Raji (cell line): ENCODE measurements around the gene GJD3.

Source experiments
- POLR2A ChIP-seq: IDR thresholded peaks from 2 replicates; pipeline ENCODE4 v1.6.1; 2011; ENCODE audit warnings: low read depth, low read length, control low read depth; ENCODE audit not compliant: insufficient read depth

Gene GJD3

DNA sequence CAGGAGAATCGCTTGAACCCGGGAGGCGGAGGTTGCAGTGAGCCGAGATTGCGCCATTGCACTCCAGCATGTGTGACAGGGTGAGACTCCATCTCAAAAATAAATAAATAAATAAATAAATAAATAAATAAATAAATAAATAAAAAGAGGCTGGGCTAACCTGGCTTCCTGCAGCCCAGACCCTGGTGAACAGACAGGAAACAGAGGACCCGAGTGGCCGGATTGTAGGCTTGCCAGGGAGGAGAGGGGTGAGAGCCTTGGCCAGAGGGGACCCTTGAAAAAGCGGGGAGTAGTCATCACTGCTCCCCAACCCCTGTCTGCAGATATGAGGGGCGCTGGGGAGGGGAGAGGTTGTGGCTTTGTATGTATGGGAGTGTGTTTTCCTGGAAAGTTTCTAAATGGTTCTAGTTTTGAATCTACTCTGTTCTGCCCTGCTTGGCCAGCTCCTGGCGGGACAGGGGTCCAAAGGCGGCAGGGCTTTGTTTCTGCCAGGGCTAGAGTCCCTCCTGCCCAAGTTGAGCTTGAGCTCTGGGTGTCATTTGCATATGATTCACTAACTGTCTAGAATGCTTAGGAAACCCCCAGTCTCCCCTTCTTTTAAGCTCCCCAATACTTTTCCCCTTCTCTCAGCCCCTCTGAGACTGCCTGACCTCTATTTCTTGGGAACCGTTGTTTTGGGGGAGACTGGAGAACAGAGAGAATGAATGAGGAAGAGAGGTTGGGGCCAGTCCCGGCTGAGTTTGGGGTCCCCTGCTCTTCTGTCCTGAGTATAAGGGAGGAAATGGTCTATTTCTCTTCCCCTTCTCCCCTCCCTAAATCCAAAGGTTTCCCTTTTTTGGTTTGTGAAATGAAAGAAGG, 39.2 kb downstream of the GJD3 start:
- no peak for TF ChIP-seq POLR2A

DNA sequence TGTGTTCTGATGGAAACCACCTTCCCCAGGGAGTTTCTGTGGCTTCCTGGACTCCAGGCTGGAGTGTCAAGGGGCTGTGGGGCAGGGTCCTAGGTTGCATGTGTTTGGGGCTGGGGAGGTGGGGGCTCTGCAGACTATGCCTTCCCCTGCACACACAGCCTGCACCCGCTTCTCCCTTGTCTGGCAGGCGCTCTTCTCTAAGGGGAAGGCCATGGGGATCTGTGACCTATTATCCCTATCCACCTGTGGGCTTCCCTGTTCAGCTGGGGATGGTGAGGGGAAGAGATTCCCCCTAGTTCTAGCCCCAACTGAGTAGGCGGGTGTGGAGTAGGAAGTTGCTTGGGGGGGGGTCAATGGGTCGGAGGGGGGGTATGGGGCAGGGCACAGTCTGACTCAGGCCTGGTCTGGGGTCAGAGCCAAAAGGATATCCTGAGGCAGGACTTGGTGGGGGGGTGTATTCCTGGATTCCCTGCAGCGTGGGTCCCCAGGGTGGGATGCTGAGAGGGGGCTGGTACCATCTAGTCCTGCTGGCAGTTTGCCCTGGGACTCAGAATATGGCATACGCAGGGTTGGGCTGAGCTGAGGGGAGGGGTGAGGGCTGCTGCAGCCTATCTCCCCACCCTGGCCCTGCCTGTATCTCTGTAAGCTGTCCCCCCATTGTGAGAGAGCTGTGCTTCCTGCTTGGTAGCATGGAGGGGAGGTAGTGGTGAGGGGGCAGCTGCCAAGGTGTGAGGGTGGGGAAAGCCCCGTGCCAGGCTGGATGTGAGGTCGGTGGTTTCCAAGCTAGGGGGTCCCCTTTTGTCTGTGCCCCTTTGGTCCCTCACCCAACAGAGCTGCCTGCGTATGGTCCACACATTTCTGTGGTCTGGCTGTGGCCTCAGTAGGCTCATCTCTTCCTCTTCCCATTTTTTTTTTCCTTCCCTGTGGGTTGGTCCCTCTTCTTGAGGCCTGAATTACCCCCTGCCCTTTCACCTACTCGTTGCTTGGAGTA, 40.9 kb downstream of the GJD3 start:
- no peak for TF ChIP-seq POLR2A

DNA sequence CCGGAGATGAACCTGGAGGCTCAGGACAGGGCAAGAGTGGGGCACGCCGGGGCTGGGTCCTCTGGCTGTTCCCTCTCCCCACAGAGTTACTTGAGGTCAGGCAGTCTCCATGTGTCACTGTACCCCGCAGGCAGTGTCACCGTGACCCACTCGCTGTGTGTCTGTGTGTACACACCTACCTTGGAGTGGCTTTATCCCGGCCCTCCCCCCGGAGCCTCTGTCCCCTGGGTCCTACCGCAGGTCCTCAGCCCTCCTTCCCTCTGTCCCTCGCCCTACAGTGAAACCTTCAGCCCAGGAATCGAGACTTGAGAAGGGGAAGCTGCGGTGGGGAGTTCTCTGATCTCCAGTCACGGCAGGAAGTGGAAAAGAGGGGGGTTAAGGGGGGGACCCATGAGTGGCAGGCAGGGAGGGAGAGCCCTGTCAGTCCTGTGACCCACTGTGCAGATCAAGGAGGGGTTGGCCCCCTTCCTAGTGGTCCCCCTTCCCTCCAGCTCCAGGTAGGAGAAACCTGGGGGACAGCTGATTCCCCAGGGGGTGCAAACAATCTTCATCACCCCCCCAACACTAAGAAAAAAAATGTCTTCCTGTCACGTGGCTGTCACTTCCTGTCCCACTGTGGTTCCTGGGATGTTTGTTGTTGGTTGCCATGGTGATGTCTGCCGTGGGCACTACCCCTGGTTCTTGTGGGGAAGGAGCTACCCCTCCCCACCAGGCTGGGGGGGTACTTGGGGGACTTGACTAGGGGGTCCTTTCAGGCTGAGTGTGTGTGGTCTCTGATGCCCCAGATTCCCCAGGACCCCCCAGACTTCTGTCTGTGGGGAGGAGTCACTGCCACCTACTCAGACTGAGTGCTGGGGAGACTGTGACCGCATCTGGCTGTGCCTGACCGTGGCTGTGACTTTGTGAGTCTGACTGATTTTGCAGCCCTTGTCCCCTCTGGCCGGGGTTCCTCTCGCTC, 41.9 kb downstream of the GJD3 start:
- no peak for TF ChIP-seq POLR2A

DNA sequence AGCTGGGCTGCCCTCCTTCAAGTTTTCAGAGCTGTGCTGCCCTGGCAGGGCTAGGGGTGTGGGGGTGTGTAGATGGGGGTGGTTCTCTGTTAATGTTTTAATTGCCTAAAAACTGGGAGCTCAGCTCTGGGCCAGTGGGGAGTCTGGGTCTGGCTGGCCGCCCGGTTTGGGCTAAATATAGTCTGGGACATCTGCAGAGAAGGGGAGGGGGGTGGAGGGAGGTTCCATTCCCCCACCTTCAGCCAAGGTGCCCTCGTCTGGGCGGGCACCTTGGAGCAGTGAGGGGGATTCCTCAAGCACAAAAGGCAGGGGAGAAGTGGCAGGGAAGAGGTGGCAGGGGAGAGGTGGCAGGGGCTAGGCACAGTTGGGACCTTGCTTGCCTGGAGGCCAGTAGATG, 42.6 kb downstream of the GJD3 start:
- TF ChIP-seq POLR2A, result no peak

DNA sequence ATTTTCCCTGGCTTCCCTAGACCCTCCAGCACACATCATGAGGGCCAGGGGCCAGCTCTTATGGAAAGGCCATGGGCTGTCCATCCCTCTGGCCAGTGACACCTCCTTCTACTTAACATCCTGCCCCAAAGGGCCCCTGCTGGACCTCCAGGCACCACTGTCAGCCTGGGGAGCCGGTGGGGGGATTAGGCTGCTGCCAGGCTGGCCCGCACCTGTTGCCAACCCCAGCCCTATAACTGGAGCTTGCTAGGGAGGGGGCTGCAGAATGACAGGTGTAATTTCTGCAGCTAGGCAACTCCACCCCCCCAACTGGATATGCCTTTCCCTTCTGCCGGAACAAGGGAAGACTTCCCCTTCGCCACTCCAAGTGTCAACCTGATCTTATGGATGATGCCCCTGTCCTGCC, 43.0 kb downstream of the GJD3 start:
- no peak for TF ChIP-seq POLR2A

DNA sequence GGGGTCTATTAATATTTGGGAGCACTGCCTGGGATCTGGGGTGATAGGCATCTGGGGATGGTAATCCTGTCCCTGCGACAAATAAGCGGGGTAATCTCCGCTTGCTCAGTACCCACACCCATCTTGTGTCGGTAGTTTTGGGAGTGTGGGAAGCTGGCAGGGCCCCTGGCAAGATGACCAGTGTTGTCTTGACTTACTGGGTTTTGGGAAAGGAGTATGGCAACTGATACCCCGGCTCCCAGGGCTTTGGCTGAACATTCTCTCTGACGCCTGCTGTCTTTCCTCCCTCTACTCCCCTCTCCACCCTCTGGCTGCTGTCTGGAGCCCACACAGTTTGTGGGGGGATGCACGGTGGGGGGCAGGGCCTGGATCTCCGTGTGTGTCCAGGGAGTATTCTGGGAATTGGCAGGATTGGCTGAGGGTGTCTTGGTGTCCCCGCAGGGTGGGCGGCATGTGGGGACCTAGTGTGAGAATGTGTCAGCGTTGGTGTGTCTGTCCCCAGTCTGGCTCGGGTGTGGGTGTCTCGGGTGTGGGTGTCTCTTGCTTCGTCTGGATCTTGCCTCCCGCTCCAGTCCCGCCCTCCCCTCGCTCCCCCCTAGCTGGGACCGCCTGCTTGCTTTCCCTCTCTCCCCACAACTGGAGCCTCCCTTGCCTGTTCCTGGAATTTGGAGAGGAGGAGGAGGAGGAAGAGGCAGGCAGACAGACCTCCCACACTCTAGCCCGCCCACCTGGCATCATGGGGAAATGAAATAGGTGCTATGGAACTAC, 43.6 kb downstream of the GJD3 start:
- TF ChIP-seq POLR2A, result no peak

DNA sequence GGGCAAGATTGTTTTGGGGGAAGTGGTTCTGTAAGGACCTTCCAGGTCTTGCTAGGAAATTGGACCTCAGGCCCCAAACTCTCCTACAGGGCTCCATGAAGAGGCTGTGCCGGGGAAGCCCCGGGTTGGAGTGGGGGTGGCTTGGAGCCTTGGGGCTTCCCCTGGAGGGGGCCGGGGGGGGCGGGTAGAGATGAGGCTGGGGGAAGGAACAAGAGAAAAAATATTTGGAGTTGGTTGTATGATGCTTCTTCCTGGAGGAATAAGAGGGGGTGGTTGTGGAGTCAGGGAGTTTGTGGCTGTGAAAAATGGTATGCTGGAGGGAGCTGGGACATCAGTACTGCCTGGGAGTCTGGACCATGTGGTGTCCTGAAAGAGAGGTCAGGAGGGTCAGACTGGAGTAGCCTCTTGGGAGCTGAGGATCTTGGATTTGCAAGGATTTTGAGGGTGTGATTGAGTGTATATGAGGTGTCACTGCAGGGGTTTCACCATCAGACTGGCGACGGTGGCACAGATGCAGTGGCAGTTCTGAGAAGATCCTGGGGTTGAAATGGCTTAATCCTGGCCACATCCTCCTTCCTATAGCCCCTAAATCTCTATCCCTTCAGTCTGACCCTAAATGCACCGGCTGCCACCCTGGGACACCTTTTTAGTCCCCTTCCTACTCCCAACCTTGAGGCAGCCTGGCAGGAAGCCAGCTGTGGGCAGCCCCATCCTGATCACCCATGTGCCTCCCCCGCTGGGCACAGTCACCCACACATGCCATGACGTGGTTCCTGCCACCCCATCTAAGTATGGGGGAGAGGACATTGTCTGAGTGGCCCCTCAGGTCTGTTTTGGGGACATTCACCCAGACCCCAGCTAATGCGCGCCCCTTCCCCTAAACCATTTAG, 44.6 kb downstream of the GJD3 start:
- TF ChIP-seq POLR2A, result no peak

DNA sequence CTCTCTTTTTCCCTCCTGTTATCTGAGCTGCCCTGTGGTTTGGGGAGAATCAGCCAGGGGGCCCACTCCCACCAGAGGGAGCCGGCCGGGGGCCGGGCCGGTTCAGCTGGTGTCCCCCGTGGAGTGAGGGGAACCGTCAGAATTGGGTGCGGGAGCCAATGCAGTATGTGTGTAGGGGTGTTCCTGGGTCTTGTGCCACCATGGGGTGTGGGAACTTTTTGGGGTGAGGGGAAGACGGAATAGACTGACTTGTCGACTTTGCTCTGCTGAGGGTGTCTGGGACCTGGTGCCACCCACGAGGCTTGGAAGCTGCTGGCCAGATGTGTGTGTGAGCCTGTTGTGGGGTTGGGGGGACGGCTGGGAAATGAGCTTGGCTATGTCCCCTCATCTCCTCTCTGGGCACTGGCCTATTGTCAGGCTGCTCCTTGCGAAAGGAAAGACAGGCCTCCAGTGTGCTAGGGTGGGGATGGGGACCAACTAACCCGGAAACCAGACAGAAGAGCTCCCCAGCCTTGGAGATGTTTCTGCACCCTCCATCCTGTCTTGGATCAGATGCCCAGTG, 45.6 kb downstream of the GJD3 start:
- no peak for TF ChIP-seq POLR2A

DNA sequence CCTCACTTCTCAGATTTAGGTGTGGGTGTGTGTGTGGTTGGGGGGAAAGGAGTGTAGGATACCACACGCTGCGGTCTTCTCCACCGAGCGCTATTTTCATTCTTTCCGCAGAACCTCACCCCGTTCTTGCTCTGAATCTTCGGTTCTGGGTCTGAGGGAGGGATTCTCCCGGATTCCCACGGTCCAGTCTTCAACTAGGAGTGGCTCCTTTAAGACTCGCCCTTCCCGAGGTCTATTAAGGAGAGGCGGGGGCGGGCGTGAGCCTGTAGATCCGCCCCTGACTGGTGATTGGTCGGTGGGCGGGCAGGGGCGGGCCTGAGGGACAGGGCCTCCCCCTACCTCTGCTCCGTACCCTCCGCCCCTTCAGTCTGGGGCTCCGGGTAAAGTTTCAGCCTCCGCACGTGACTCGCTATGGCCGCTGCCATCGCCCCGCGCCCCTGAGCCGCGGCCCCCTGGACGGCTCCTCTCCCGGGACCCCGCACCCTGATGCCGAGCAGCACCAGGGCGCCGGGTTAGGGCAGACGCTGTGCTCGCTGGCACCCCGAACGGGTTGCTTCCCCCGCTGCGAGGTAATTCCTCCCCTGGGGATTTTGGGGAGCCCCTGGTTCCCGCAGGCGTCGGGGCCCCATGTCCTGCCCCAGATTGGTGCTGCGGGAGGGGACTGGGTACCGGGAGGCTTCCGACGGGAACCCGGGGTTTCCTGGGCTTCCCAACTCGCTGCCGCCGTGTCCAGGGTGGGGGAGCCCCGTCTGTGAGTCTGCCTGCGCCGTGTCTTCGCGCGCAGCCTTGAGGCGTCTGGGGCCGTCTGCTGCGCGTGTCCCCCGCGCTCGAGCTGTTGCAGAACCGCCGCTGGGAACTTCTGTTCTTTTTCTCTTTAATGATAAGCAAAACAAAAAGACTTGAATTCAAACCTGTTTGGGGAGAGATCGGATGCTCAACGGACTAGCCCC, 46.4 kb downstream of the GJD3 start:
- TF ChIP-seq POLR2A, result peak; percentile 72

DNA sequence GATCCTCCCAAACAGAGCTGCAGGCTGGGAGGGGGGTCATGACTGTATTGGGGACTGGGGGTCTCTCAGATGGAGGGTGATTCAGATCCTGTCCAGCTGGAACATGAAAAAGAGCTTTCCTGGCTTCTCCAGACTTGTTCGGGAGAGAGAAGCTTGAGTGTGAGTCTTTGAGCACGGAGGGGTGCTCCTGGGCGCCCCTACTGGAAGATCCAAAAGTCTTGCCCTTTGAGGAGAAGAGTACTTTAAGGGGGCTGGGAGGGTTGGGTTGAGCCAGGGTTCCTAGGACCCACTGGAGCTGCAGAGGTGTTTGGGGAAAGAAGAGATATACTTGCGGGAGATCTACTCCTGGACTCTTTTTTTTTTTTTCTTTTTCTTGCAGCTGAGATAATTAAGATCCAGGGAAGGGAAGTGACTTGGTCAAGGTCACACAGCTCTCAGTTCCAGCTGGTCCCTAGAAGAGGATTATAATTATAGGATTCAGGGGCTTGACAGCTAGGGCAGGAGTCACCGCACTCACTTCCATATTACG, 47.1 kb downstream of the GJD3 start:
- no peak for TF ChIP-seq POLR2A

DNA sequence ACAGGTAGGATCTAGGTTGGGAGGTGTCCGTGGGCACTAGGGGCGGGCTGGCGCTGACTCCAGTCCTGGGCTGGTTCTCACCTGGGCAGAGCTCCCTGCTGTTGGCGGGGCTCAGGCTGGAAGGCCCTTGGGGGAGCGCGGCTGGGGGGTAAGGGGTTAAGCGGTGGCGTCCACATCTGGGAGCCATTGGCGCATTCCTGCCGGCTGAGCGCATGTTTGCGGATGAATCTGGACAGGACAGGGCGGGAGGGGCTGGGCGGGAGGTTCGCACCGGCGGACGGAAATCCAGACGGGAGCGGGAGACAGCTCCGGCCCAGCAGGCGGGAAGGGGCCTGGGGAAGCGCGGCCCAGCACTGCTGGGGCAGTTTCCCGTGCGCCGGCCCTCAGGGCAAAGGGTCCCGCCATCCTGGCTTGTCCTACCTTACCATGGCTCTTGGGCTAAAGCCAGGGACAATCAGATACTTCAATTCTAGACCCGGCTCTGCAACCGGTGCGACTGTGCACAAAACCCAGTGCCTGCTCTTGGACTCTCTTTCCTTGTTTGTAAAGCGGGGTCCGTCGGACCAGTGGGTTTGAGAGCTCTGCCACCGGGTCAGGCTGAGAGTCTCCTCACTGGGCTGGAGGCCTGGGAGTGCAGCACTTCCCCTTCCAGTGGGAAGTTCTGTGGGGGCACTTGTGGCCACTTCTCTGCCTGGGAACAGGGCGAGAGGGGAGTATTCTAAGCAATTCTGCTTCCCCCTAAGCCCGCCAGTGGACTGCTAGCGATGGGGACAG, 47.8 kb downstream of the GJD3 start:
- no peak for TF ChIP-seq POLR2A
